ENCODE results near the gene EIF2S1. TPM values are rescaled to one million over a fixed set of nuclear protein-coding genes. Genes with fewer than 3 reads are reported as not detected.

EIF2S1 gene
- total and polyA plus RNA-seq, 2 of the 13 experiments (the other 11 are each of a cell fraction or from before 2014, with no cell fraction given), result 49.1 to 246 TPM

GRCh38 chr14:67424539-67424938 lies 64.4 kb downstream of the EIF2S1 start:
- no peak for FAIRE-seq
- H3K9ac ChIP-seq (ENCODE audit: insufficient read depth, low read depth, low read length), result no peak overlapping the region
- 17% methylated on average over 3 of the region's 3 CpGs for WGBS (ENCODE audit: low lambda C conversion rate)
- H3K79me2 ChIP-seq (ENCODE audit: insufficient read depth, low read length), result no peaks in the 10 kb centered on the region
- H3K27ac ChIP-seq (ENCODE audit: extremely low read length, insufficient read depth, low read length), result no peak overlapping the region
- no peaks in the 10 kb centered on the region for H4K20me1 ChIP-seq (ENCODE audit: insufficient read depth, low read length)
- H3K4me1 ChIP-seq (ENCODE audit: insufficient read depth, low read length), result peaks cover 31% of the 10 kb centered on the region
- peaks cover 2 to 6% of the 10 kb centered on the region in 2 experiments; a peak in 3 of 5 replicates for H3K27me3 ChIP-seq (ENCODE audit: control insufficient read depth in 1 of 2, insufficient read depth in 2 of 2, low read length in 2 of 2)
- no peaks in the 10 kb centered on the region for H3K36me3 ChIP-seq (replicated peaks in 1 of 2; ENCODE audit: control insufficient read depth in 1 of 2, insufficient read depth in 2 of 2, low read length in 2 of 2)
- in situ Hi-C loops (cut with HindIII; ENCODE audit: extremely low pct_ligation_motif_present, low pct_unique_long_range_greater_than_20kb) (loop anchor here (5.0 kb wide), 1 partner anchor 143 kb away; no protein-coding TSS in a partner anchor), intact Hi-C loops (cut with micrococcal nuclease; ENCODE audit: unreplicated experiment) (loop anchor here (10.0 kb wide), 2 partner anchors 240 to 280 kb away; partner anchors contain the start of gene RDH12)
- ChIA-PET POLR2A (no interaction called here), CTCF (ENCODE audit: low intra/inter-chr PET ratio, low total read pairs) (no interaction called here)
- no peak overlapping the region for H3K4me2 ChIP-seq (ENCODE audit: low read depth, low read length)
- H2AFZ ChIP-seq (ENCODE audit: low read length), result no peak overlapping the region
- no peak for DNase-seq (ENCODE audit: low spot score)
- ATAC-seq, result no peak
- no TSS peak for BruUV-seq (replicated peaks)
- H3K9me3 ChIP-seq (ENCODE audit: low read length), result no peaks in the 10 kb centered on the region
- TF ChIP-seq LCORL (IDR thresholded peaks at IDR 0.05), result no peak
- no peak for TF ChIP-seq LCORL (CRISPR knock-in tag; IDR thresholded peaks at IDR 0.05)
- no peak for TF ChIP-seq HNRNPUL1 (IDR thresholded peaks at IDR 0.05; ENCODE audit: low read depth, low read length)
- no peak for TF ChIP-seq ZNF207 (IDR thresholded peaks at IDR 0.05; ENCODE audit: borderline replicate concordance)
- TF ChIP-seq JARID2 (CRISPR knock-in tag; IDR thresholded peaks at IDR 0.05; ENCODE audit: insufficient replicate concordance), result no peak
- H3K4me3 ChIP-seq (replicated peaks in 1 of 3; ENCODE audit: insufficient read depth in 1 of 3, low read depth in 2 of 3, low read length in 3 of 3), result no peak overlapping the region

- H3K79me2 ChIP-seq (ENCODE audit: insufficient read depth, low read length), result no peaks in the 10 kb centered on the region
- no peak for FAIRE-seq
- DNase-seq (ENCODE audit: low spot score), result no peak
- H3K4me3 ChIP-seq (replicated peaks in 1 of 3; ENCODE audit: insufficient read depth in 1 of 3, low read depth in 2 of 3, low read length in 3 of 3), result no peak overlapping the region
- WGBS (ENCODE audit: low lambda C conversion rate), result 29% methylated on average over 4 of the region's 4 CpGs
- ChIA-PET POLR2A (no interaction called here), CTCF (ENCODE audit: low intra/inter-chr PET ratio, low total read pairs) (interaction anchor here (3.8 kb wide), 1 partner anchor 145 kb away, joined by 22 read pairs; no protein-coding TSS in a partner anchor)
- H3K9me3 ChIP-seq (ENCODE audit: low read length), result no peaks in the 10 kb centered on the region
- no peak overlapping the region for H3K27ac ChIP-seq (ENCODE audit: extremely low read length, insufficient read depth, low read length)
- H3K36me3 ChIP-seq (replicated peaks in 1 of 2; ENCODE audit: control insufficient read depth in 1 of 2, insufficient read depth in 2 of 2, low read length in 2 of 2), result no peaks in the 10 kb centered on the region
- H2AFZ ChIP-seq (ENCODE audit: low read length), result no peak overlapping the region
- H4K20me1 ChIP-seq (ENCODE audit: insufficient read depth, low read length), result no peaks in the 10 kb centered on the region
- H3K27me3 ChIP-seq (ENCODE audit: control insufficient read depth in 1 of 2, insufficient read depth in 2 of 2, low read length in 2 of 2), result peaks cover 2 to 6% of the 10 kb centered on the region in 2 experiments; a peak in 3 of 5 replicates
- no peak for TF ChIP-seq ISX (CRISPR knock-in tag; conservative IDR thresholded peaks at IDR 0.05)
- TF ChIP-seq ELF1 (CRISPR knock-in tag; IDR thresholded peaks at IDR 0.05), result no peak
- TF ChIP-seq, protein P1, sequence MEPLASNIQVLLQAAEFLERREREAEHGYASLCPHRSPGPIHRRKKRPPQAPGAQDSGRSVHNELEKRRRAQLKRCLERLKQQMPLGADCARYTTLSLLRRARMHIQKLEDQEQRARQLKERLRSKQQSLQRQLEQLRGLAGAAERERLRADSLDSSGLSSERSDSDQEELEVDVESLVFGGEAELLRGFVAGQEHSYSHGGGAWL (CRISPR knock-in tag; IDR thresholded peaks at IDR 0.05), result no peak
- TF ChIP-seq MLLT10 (CRISPR knock-in tag; IDR thresholded peaks at IDR 0.05), result no peak
- no peak for TF ChIP-seq FOXM1 (CRISPR knock-in tag; IDR thresholded peaks at IDR 0.05)
- no peak for TF ChIP-seq ZFP41 (CRISPR knock-in tag; IDR thresholded peaks at IDR 0.05; ENCODE audit: borderline replicate concordance)
- TF ChIP-seq ZNF367 (CRISPR knock-in tag; IDR thresholded peaks at IDR 0.05; ENCODE audit: borderline replicate concordance), result no peak
- no peak for TF ChIP-seq KMT2A (CRISPR knock-in tag; IDR thresholded peaks at IDR 0.05)
- no peak for TF ChIP-seq REL (CRISPR knock-in tag; conservative IDR thresholded peaks at IDR 0.05)
- TF ChIP-seq, protein P2, sequence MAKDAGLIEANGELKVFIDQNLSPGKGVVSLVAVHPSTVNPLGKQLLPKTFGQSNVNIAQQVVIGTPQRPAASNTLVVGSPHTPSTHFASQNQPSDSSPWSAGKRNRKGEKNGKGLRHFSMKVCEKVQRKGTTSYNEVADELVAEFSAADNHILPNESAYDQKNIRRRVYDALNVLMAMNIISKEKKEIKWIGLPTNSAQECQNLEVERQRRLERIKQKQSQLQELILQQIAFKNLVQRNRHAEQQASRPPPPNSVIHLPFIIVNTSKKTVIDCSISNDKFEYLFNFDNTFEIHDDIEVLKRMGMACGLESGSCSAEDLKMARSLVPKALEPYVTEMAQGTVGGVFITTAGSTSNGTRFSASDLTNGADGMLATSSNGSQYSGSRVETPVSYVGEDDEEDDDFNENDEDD (CRISPR knock-in tag; IDR thresholded peaks at IDR 0.05; ENCODE audit: borderline replicate concordance), result no peak
- no peak for TF ChIP-seq EZH2 (conservative IDR thresholded peaks at IDR 0.05; ENCODE audit: low read depth, low read length)
- no peak for TF ChIP-seq ZFP90 (CRISPR knock-in tag; IDR thresholded peaks at IDR 0.05; ENCODE audit: borderline replicate concordance)
- TF ChIP-seq ARNT (IDR thresholded peaks at IDR 0.05), result no peak
- intact Hi-C loops (cut with micrococcal nuclease; ENCODE audit: unreplicated experiment) (loop anchor here (5.0 to 10.0 kb wide), 3 partner anchors 102 to 279 kb away; partner anchors contain the start of gene RDH12), in situ Hi-C loops (cut with HindIII; ENCODE audit: extremely low pct_ligation_motif_present, low pct_unique_long_range_greater_than_20kb) (no loop called here)
- no peak for ATAC-seq
- no peak overlapping the region for H3K4me2 ChIP-seq (ENCODE audit: low read depth, low read length)
- H3K4me1 ChIP-seq (ENCODE audit: insufficient read depth, low read length), result peaks cover 32% of the 10 kb centered on the region
- BruUV-seq (replicated peaks), result no TSS peak
- no peak overlapping the region for H3K9ac ChIP-seq (ENCODE audit: insufficient read depth, low read depth, low read length)
Measured at GRCh38 chr14:67425608-67426007, 65.5 kb downstream of the EIF2S1 start.
